ENCODE measurements around the gene PRKAG2. TPM values are rescaled to one million over a fixed set of nuclear protein-coding genes. Genes with fewer than 3 reads are reported as not detected.
A peak's percentile ranks its signal among the peaks of the same experiment; 100 is the strongest.

The PRKAG2 gene
- total RNA-seq, 1 donor from 2014 or later: 20.8 TPM

DNA sequence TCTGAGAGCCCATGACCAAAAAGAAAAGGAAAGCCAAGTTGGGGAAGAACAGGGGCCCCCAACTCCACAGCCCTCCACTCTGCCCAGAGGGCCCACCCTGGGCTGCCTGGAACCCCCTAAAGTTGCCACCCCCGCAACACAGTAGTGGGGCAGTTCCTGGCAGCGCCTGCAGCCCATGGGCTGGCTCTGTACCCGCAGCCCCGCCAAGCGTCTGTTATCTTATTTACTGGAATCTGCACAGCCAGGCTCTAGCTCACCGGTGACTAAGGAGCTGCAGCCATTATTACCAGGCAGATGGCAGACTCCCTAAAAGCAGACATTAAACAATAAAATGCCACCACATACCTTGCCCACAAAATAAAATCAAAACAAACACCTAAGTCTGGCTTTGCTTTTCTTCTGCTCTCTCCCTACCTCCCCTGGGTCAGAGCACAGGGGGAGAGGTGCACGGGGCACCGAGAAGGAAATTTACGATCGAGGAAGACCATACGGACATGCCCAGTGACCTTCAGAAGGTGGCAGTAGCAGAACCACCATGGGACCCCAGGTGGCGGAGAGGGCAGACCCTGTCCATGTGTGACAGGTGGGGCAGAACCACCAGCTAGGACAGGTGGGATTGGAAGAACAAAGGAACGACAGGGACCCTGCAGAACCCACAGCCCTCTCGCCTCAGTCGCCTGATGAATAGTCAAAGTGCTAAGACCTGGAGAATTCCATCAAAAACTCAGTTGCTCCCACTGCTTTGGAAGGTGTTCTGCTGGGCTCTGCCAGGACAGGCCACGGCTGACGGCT is 66.3 kb downstream of the PRKAG2 start:
- TF ChIP-seq, protein P1, sequence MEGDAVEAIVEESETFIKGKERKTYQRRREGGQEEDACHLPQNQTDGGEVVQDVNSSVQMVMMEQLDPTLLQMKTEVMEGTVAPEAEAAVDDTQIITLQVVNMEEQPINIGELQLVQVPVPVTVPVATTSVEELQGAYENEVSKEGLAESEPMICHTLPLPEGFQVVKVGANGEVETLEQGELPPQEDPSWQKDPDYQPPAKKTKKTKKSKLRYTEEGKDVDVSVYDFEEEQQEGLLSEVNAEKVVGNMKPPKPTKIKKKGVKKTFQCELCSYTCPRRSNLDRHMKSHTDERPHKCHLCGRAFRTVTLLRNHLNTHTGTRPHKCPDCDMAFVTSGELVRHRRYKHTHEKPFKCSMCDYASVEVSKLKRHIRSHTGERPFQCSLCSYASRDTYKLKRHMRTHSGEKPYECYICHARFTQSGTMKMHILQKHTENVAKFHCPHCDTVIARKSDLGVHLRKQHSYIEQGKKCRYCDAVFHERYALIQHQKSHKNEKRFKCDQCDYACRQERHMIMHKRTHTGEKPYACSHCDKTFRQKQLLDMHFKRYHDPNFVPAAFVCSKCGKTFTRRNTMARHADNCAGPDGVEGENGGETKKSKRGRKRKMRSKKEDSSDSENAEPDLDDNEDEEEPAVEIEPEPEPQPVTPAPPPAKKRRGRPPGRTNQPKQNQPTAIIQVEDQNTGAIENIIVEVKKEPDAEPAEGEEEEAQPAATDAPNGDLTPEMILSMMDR (conservative IDR thresholded peaks at IDR 0.05; ENCODE audit: low read depth, low read length): no peak
- no peak overlapping the region for H3K4me3 ChIP-seq (ENCODE audit: low read depth, low read length)
- no peak for DNase-seq (ENCODE audit: low read depth)

DNA sequence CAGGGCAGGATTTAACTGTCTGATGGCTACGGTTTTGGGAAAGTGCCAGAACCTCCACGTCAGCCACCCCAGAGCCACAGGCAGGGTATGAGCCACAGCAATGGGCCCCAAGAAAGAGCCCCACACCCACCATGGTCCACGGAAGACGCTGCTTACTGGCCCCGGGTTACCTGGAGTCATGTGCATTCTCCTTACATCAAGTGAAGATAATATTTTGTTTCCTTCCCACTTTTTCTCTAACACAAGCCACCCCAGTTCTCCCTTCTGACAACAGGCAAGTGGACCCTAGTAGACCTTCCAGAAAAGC is 67.1 kb downstream of the PRKAG2 start:
- TF ChIP-seq, protein P1 (conservative IDR thresholded peaks at IDR 0.05; ENCODE audit: low read depth, low read length): no peak
- no peak for DNase-seq (ENCODE audit: low read depth)
- H3K4me3 ChIP-seq (ENCODE audit: low read depth, low read length): no peak overlapping the region

DNA sequence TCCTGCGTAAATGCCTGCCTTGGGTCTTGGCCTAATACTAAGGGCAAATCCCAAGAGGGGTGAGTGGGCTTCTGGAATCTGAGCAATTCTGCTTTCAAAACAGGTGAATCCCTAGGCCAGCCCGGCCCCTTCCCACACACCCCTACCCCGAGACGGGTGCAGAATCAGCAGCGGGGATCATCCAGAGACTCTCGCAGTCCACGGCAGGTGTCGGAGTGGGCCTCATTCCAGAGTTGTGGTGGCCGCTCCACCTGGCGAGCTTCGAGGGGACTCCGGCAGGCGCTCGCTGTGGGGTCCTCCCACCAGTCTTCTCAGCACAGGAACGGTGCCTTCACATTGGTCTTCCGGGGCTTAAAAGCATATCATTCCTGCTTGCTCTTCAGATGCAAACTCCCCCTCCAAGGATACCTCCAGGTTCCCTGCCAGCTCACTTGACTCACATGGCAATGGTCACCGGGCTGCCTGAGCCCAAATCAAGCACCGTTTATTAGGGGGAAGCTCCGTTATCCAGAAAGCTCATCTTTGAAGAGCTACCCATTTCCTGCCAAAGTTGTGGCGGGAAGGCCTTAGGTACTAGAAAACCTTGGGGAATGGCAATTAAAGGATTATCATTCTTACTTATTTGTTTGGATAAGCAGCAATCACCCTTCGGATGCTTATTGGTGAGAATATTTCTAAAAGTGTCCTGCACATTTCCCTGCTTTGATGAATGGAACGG is 67.6 kb downstream of the PRKAG2 start:
- TF ChIP-seq, protein P1 (conservative IDR thresholded peaks at IDR 0.05; ENCODE audit: low read depth, low read length): no peak
- DNase-seq (ENCODE audit: low read depth): no peak

DNA sequence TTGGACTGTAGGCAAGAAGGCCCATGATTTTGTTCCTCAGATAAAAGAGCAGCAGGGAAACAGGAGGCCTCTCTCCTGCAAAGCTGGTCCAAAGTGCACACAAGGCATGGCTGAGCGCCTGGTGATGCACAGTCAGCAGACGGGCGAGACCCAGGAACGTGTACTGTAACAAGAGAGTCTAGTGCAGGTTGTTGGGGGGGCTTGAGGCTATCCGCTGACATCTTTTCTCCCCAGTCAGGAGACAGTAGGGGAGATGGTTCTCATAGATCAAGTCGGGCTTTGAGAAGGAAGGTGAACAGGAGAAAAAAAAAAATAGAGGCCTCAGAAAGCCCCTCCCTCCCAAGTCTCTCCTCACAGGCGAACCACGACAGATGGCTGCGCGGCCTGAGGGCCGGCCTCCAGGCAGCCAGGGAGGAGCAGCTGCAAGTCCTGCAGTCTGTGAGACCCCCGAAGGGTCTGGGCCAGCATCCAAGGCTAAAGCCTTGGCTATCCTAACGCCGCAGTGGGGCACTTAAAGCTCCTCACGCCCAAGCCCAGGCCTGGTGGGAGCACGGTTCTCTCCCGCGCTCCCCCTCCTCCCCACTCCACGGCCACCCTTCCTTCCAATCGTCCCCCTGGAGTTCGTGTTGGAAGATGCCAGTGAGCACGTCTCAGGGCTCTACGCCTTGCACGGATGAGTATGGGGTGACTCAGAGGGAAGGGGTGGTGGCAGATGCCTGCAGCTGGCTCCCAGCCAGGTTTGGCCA is 68.3 kb downstream of the PRKAG2 start:
- no peak overlapping the region for H3K4me3 ChIP-seq (ENCODE audit: low read depth, low read length)
- DNase-seq (ENCODE audit: low read depth): peak; percentile 35
- TF ChIP-seq, protein P1 (conservative IDR thresholded peaks at IDR 0.05; ENCODE audit: low read depth, low read length): no peak

More for the DNA sequence above, 67.6 kb downstream of the PRKAG2 start:
- no peak overlapping the region for H3K4me3 ChIP-seq (ENCODE audit: low read depth, low read length)

DNA sequence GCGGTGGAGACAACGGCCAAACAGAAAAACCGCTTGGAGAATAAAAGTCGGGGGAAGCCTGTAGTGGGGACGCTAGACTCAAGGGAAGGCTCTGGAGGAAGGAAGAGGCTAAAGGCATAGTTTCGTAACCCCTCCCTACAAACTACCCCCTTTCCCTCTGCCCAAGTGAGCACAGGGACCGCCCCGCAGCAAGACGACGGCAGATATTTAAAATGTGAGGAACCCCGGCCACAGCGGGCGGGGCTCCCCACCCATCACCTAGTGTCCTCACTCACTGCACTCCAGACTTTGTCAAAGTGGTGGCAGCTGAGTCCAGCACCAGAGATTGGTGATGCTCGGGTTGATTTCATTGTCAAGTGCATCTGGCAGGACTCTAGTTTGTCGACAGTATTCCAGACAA is 69.1 kb downstream of the PRKAG2 start:
- no peak for DNase-seq (ENCODE audit: low read depth)
- H3K4me3 ChIP-seq (ENCODE audit: low read depth, low read length): no peak overlapping the region
- TF ChIP-seq, protein P1 (conservative IDR thresholded peaks at IDR 0.05; ENCODE audit: low read depth, low read length): no peak

DNA sequence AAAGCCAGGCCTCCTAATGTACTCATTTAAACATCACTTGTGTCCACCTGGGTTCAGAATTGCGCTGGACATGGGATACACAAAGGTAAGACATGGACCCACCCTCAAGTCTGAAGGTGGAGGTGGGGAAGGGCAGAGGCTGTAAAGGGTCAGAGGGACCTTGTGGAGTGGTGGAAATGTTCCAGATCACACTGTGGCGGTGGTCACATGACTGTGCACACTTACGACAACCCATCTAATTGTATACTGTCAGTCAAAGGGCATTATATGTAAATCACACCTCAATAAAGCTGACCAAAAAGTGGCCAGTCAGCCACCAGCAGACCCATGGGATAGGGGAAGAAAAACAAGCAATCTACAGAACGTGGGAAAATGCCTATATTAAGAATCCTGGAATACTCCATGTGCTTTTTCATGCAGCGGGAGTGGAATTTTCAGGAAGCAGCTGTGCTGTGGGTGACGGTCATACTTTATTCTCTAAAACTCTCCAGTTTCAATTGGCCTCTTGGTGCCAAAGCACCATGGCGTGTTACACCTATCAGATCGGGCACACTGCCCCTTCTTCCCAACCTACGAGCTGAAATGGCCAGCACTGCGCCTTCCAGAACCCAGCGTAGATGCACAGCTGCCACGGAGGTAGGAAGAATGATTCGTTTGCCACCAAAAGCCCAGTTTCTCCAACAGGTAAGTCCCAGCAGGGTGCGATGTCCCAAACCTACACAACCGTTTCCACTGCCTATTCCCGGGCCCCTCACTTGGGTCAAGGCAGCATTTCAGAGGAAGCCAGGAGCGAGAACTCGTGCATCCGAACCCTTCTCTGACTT is 69.8 kb downstream of the PRKAG2 start:
- H3K4me3 ChIP-seq (ENCODE audit: low read depth, low read length): no peak overlapping the region
- TF ChIP-seq, protein P1 (conservative IDR thresholded peaks at IDR 0.05; ENCODE audit: low read depth, low read length): no peak
- DNase-seq (ENCODE audit: low read depth): no peak

All from epithelial cell of proximal tubule (primary cell).